Measurements from ENCODE around the gene GLDC.

GLDC gene

GRCh38 chr9:6512085-6512657, 133.4 kb downstream of the GLDC start:
- no peaks in the 10 kb centered on the region for H3K4me1 Mint-ChIP-seq (ENCODE audit: low read depth)
- no peak overlapping the region for H3K4me3 Mint-ChIP-seq
- H3K36me3 Mint-ChIP-seq (ENCODE audit: low read depth): peaks cover 14% of the 10 kb centered on the region
- H3K27me3 Mint-ChIP-seq: no peaks in the 10 kb centered on the region
- no peaks in the 10 kb centered on the region for H3K9me3 Mint-ChIP-seq
- intact Hi-C loops (cut with micrococcal nuclease): no loop called here
- H3K27ac Mint-ChIP-seq: no peak overlapping the region

GRCh38 chr9:6506571-6506970, 139.0 kb downstream of the GLDC start:
- no peaks in the 10 kb centered on the region for H3K4me1 Mint-ChIP-seq (ENCODE audit: low read depth)
- intact Hi-C loops (cut with micrococcal nuclease): no loop called here
- H3K9me3 Mint-ChIP-seq: no peaks in the 10 kb centered on the region
- H3K27me3 Mint-ChIP-seq: no peaks in the 10 kb centered on the region
- peaks cover 67% of the 10 kb centered on the region for H3K36me3 Mint-ChIP-seq (ENCODE audit: low read depth)
- H3K4me3 Mint-ChIP-seq: no peak overlapping the region
- no peak overlapping the region for H3K27ac Mint-ChIP-seq

GRCh38 chr9:6502399-6502798, 143.1 kb downstream of the GLDC start:
- peaks cover 88% of the 10 kb centered on the region for H3K36me3 Mint-ChIP-seq (ENCODE audit: low read depth)

GRCh38 chr9:6501526-6502210, 143.9 kb downstream of the GLDC start:
- Mint-ChIP-seq H3K4me1 (ENCODE audit: low read depth) (no peaks in the 10 kb centered on the region), H3K36me3 (ENCODE audit: low read depth) (peaks cover 88% of the 10 kb centered on the region), H3K27ac (no peak overlapping the region), H3K9me3 (no peaks in the 10 kb centered on the region), H3K4me3 (no peak overlapping the region), H3K27me3 (no peaks in the 10 kb centered on the region)
- intact Hi-C loops (cut with micrococcal nuclease): no loop called here

More at GRCh38 chr9:6502399-6502798, 143.1 kb downstream of the GLDC start:
- no peak overlapping the region for H3K4me3 Mint-ChIP-seq
- H3K9me3 Mint-ChIP-seq: no peaks in the 10 kb centered on the region
- H3K4me1 Mint-ChIP-seq (ENCODE audit: low read depth): no peaks in the 10 kb centered on the region
- no peaks in the 10 kb centered on the region for H3K27me3 Mint-ChIP-seq
- intact Hi-C loops (cut with micrococcal nuclease): no loop called here
- H3K27ac Mint-ChIP-seq: no peak overlapping the region

- no peaks in the 10 kb centered on the region for H3K4me1 Mint-ChIP-seq (ENCODE audit: low read depth)
Measured at GRCh38 chr9:6498982-6499381, 146.5 kb downstream of the GLDC start.

GRCh38 chr9:6495466-6495865, 150.1 kb downstream of the GLDC start:
- H3K9me3 Mint-ChIP-seq: no peaks in the 10 kb centered on the region
- intact Hi-C loops (cut with micrococcal nuclease): no loop called here
- no peaks in the 10 kb centered on the region for H3K4me1 Mint-ChIP-seq (ENCODE audit: low read depth)
- H3K4me3 Mint-ChIP-seq: no peak overlapping the region
- H3K36me3 Mint-ChIP-seq (ENCODE audit: low read depth): peaks cover 72% of the 10 kb centered on the region
- no peaks in the 10 kb centered on the region for H3K27me3 Mint-ChIP-seq
- no peak overlapping the region for H3K27ac Mint-ChIP-seq

More at GRCh38 chr9:6498982-6499381, 146.5 kb downstream of the GLDC start:
- H3K4me3 Mint-ChIP-seq: no peak overlapping the region
- H3K36me3 Mint-ChIP-seq (ENCODE audit: low read depth): peaks cover 73% of the 10 kb centered on the region
- no peaks in the 10 kb centered on the region for H3K27me3 Mint-ChIP-seq
- no peak overlapping the region for H3K27ac Mint-ChIP-seq
- intact Hi-C loops (cut with micrococcal nuclease): no loop called here
- H3K9me3 Mint-ChIP-seq: no peaks in the 10 kb centered on the region

- Mint-ChIP-seq H3K4me1 (ENCODE audit: low read depth) (no peaks in the 10 kb centered on the region), H3K9me3 (no peaks in the 10 kb centered on the region), H3K27ac (no peak overlapping the region), H3K36me3 (ENCODE audit: low read depth) (peaks cover 67% of the 10 kb centered on the region), H3K27me3 (no peaks in the 10 kb centered on the region), H3K4me3 (no peak overlapping the region)
- intact Hi-C loops (cut with micrococcal nuclease): no loop called here
Measured at GRCh38 chr9:6490863-6491262, 154.7 kb downstream of the GLDC start.

- H3K36me3 Mint-ChIP-seq (ENCODE audit: low read depth): peaks cover 75% of the 10 kb centered on the region
- H3K4me3 Mint-ChIP-seq: no peak overlapping the region
- H3K27me3 Mint-ChIP-seq: no peaks in the 10 kb centered on the region
- no peaks in the 10 kb centered on the region for H3K4me1 Mint-ChIP-seq (ENCODE audit: low read depth)
- no peaks in the 10 kb centered on the region for H3K9me3 Mint-ChIP-seq
- no peak overlapping the region for H3K27ac Mint-ChIP-seq
- intact Hi-C loops (cut with micrococcal nuclease): no loop called here
Measured at GRCh38 chr9:6489099-6489498, 156.4 kb downstream of the GLDC start.

- no peaks in the 10 kb centered on the region for H3K27me3 Mint-ChIP-seq
- H3K27ac Mint-ChIP-seq: no peak overlapping the region
- H3K4me1 Mint-ChIP-seq (ENCODE audit: low read depth): no peaks in the 10 kb centered on the region
- no peak overlapping the region for H3K4me3 Mint-ChIP-seq
- intact Hi-C loops (cut with micrococcal nuclease): no loop called here
- H3K36me3 Mint-ChIP-seq (ENCODE audit: low read depth): peaks cover 76% of the 10 kb centered on the region
- no peaks in the 10 kb centered on the region for H3K9me3 Mint-ChIP-seq
Measured at GRCh38 chr9:6488395-6488794, 157.1 kb downstream of the GLDC start.

GRCh38 chr9:6484210-6484609, 161.3 kb downstream of the GLDC start:
- H3K36me3 Mint-ChIP-seq (ENCODE audit: low read depth): peaks cover 68% of the 10 kb centered on the region
- intact Hi-C loops (cut with micrococcal nuclease): no loop called here

More at GRCh38 chr9:6484210-6484609, 161.3 kb downstream of the GLDC start:
- Mint-ChIP-seq H3K27ac (no peak overlapping the region), H3K27me3 (no peaks in the 10 kb centered on the region), H3K4me1 (ENCODE audit: low read depth) (no peaks in the 10 kb centered on the region), H3K4me3 (no peak overlapping the region), H3K9me3 (no peaks in the 10 kb centered on the region)
